DMS 273 (cell line): ENCODE results near the gene ZNF74.

Experiments
- DNase-seq: peaks from one replicate; lab custom pipeline; 2025; ENCODE audit not compliant: unreplicated experiment; lab: John Stamatoyannopoulos, UW

Gene ZNF74

DNA sequence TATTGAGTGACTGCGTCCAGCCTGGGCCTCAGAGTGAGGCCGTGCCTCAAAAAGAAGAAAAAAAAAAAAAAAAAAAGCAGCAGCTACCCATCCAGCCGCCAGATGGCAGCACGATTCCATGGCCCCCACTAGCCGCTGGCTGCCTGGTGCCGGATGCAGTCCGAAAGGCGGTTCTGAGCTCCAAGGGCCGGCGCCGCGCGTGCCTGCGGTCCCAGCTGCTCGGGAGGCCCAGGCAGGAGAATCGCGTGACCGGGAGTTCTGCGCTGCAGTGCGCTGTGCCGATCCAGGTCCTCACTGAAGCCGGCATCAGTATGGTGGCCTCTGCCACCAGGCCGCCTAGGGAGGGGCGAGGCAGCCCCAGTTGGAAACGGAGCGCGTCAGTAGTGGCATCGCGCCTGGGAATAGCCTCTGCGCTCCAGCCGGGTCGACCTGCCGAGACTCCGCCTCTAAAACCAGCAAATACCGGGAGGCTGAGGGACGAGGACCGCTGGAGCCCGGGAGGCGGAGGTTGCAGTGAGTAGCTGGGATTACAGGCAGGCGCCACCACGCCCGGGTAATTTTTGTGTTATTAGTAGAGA, 24.3 kb downstream of the ZNF74 start:
- peak; percentile 84 for DNase-seq

DNA sequence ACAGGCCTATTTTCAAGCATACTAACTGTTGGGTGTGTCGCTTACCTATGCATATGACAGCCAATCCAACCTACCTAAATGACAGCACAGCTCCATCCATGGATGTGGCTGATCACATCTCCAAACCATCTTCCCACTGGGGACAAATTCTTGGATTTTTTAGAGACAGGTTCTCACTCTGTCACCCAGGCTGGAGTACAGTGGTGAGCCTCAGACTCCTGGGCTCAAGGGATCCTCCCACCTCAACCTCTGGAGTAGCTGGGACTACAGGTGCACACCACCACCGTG, 25.7 kb downstream of the ZNF74 start:
- DNase-seq: no peak

DNA sequence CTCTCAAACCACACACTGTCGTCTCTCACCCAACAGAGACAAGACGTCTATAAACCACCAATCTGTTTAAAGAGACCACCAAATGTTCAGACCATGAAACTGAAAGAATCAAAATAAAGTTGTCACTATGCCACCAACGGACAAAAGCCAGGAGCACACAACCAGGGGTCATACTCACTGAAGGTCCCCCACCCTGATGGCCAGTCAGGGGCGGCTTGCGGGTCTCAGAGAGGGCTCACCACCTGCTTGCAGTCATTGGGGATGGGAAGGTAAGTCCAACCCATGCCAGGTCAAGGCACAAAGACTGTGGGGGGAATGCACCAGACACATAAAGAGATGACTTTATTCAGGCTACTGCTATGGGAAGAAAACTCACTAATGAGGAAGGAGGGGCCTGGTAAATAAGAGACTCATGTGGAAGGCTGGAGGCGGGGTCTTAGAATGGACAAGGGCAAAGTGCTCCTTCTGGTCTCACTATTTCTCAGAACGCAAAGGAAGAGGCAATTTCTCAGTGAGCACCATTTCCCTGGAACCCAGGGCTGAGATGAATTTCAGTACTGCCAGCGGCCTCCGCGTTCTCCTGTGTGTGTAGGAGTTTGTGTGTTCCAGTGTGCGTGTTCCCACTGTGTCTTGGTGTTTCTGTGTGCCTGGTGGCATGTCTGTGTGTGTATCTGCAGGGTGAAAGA, 26.3 kb downstream of the ZNF74 start:
- DNase-seq: no peak

GRCh38 chr22:20421507-20421874, 27.5 kb downstream of the ZNF74 start:
- no peak for DNase-seq

- peak; percentile 31 for DNase-seq
Measured at GRCh38 chr22:20422271-20423007, 28.5 kb downstream of the ZNF74 start.

DNA sequence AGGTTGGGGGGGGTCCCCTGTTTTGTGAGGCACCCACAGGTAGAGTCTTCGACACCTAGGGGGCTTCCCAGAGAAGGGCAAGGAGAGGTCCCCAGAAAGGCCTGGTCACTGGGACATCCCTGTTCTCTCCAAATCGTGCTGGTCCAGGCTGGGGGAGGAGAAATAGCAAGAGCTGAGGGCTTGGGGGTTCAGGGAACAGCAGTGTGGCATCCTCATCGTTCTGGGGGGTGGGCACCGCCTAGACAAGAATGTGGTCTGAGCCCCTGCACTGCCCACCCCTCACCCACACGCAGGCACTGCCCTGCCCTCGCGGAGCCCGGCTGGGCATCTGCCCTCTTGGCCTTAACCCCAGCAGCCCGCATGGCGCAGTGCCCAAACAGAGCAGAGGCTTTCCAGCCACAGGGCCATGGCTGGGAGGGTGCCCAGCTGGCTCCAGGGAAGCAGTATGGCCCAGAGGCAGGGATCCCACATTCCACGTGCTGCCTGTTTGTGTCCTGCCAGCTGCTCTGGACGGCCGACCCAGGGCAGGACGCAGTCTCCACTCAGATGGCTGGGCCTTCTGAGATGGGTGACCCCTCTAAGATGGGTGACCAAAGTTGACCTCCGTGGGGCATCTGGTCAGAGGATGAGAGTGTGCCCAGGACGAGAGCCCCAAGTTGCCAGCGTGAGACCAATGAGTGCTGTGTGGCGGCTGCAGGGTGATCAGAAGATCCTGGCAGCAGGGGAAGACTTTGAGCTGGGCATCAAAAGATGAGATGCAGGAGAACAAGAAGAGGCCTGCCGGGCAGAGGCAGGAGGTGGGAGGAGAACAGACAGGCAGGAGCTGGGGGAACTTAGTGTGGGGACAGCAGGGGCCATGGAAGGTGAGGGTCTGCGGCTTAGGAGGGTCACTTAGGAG, 29.3 kb downstream of the ZNF74 start:
- DNase-seq: peak; percentile 73

- no peak for DNase-seq
Measured at GRCh38 chr22:20423906-20424551, 30.1 kb downstream of the ZNF74 start.

DNA sequence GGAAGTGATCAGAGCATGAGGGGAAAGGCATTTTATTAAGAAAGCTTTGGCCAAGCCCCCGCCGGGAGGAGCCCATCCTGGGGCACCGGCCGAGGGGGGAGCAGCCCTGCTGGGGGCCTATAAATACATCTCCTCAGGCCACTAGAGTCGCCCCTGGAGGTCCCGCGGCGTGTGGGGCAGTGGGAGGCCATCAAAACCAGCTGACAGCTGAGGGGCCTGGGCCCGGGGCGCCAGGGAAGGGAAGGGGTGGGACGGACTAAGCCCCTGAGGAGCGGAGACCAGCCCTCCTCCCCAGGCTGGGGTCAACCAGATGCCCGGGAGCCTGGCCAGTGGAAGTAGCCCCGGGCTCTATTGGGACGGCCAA, 30.6 kb downstream of the ZNF74 start:
- no peak for DNase-seq

GRCh38 chr22:20424932-20425565, 31.1 kb downstream of the ZNF74 start:
- DNase-seq: no peak

- no peak for DNase-seq
Measured at GRCh38 chr22:20425566-20426258, 31.8 kb downstream of the ZNF74 start.

DNA sequence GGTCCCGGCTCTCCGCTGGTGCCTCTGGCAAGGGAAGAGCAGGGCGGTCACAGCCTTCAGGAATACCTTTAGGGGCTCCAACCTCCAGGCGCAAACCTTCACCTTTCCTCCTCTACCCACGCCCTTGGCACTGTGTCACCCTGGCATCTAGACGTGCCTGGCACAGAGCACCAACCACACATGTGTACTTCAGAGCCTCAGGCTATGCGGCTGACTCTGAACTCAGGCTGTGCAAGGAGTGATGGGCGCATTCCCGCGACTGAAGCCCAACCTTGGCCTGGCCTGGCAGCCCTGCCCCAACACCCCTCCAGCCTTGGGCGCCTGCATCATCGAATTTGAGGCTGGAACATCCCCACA, 32.3 kb downstream of the ZNF74 start:
- no peak for DNase-seq

GRCh38 chr22:20427104-20427944, 33.4 kb downstream of the ZNF74 start:
- no peak for DNase-seq

- DNase-seq: no peak
Measured at GRCh38 chr22:20427945-20428417, 34.0 kb downstream of the ZNF74 start.

DNA sequence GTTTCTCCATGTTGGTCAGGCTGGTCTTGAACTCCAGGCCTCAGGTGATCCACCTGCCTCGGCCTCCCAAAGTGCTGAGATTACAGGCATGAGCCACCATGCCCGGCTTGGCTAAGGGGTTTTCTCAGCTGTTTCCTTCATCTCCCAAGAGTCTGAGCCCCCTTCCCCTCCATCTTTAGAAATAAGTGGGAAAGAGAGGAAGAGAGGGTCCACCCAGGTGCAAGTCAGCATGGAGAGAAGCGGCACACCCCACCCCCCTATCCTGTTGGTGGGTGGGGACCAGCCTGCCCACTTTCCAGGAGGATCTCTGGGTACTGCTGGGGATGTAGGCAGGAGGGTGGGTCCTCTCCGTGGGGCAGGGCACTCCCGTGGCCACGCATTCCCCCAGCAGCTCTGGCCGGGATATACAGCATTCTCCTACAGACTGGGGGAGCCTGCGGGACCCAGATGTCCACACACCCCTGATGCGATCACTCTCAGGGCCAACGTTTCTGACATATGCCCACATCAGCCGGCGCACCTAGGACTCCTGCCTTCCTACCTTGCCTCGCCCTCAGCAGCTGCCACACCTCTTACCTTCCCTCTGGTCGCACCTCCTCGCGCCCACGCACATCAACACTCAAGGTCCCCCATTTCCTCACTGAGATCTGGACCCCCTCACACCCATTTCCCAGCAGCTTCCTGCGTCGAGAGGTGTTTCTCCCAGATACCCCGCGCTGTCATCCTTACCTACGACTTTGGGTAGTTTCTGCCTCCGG, 34.7 kb downstream of the ZNF74 start:
- DNase-seq: no peak

DNA sequence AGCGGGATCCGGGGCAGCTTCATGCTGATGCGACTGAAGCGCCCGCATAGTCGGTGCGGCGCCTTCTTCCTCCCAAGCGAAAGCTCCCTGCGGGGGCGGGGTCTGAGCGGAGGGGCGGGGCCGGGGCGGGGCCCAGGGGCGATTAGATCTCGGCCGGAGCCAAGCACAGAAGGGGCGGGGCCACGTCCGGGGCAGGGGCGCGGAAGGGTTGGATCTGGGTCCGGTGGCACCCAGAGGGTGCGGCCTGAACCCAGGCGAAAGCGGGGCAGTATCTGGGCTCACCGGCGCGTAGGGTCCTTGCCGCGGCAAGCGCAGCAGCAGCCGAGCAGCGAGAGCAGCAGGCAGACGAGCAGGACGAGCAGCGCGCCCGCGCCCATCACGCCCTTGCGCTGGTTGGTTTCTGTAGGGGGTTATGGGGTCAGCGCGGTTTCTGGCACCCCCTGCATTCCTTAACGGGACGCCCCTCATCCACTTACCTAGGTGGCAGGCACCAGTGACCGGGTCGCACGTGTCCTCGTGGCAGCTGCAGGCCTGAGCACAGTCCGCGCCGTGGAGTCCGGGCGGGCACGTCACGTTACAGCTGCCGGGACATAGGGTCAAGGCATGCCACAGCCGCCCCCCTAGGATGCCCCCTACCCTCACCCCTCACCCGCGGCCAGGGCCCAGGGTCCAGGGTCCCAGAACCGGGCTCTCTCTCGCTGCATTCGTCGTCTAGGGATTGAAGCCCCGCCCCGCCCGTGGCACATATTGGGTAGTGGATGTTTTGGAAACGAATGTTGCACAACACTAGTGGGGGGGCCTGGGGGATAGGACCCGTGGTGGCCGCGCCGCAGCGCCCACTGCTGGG, 35.5 kb downstream of the ZNF74 start:
- DNase-seq: peak; percentile 22

DNA sequence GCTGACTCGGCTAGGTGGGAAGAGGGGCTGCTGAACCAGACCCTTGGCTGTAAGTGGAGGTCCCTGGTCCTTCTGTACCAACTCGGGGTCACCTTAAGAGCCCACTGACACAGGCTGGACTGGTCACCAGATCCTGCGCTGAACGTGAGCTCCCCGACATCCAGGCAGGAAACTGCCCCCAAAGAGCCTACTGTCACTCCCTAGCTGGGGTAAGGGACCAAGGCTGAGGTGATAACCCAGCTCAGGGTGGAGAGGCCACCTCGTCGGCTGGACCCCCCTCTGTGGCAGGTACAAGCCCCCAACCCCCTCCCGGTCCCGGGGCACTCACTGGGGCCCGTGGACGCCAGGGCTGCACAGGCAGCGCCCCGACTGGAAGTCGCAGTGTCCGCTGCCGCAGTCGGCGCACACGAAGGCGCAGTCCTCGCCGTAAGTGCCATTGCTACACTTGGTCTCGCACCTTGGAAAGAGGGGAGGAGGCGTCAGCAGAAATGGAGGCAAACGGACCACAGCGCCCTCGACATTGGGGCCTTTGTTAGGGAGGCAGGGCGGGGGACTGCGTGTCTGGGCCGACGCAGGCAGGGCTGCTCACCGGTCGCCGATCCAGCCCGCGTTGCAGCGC, 36.3 kb downstream of the ZNF74 start:
- no peak for DNase-seq
